ENCODE results near the gene GLMP.

GRCh38 chr1:156283521-156283920, 12.0 kb downstream of the GLMP start:
- TF ChIP-seq CTCF (conservative IDR thresholded peaks at IDR 0.05 in 1 of 2, IDR thresholded peaks at IDR 0.05 in 1 of 2; ENCODE audit: extremely low read depth in 1 of 2, insufficient read depth in 1 of 2, low read depth in 1 of 2, low read length in 2 of 2) (no peak), EZH2 (IDR thresholded peaks at IDR 0.05; ENCODE audit: borderline replicate concordance, low read length) (no peak)
